ENCODE results near the gene TIAM1. TPM values are rescaled to one million over a fixed set of nuclear protein-coding genes. Genes with fewer than 3 reads are reported as not detected.

Gene TIAM1
- total RNA-seq, 6 donors from 2014 or later: 13.4 to 32.1 (median 19.5) TPM

GRCh38 chr21:31264574-31264973, 79.5 kb downstream of the TIAM1 start:
- 90 to 95% methylated on average over 6 of the region's 6 CpGs for WGBS, 2 donors
- H3K27ac ChIP-seq: no peak overlapping the region
- no peak overlapping the region for H3K4me3 ChIP-seq
- DNase-seq (no peak), ATAC-seq (ENCODE audit: low FRiP score in 2 of 2) (no peak)
- H3K36me3 ChIP-seq: no peaks in the 10 kb centered on the region
- no peaks in the 10 kb centered on the region for H3K4me1 ChIP-seq
- H3K9me3 ChIP-seq: no peaks in the 10 kb centered on the region
- TF ChIP-seq POLR2AphosphoS5 (IDR thresholded peaks at IDR 0.05): no peak
- no peak for TF ChIP-seq EP300 (IDR thresholded peaks at IDR 0.05)
- no peak for TF ChIP-seq CTCF (IDR thresholded peaks at IDR 0.05)
- TF ChIP-seq POLR2A (IDR thresholded peaks at IDR 0.05): no peak
- H3K27me3 ChIP-seq: no peaks in the 10 kb centered on the region

GRCh38 chr21:31262728-31263127, 81.3 kb downstream of the TIAM1 start:
- Histone ChIP-seq H3K4me3 (no peak overlapping the region), H3K27me3 (no peaks in the 10 kb centered on the region), H3K9me3 (no peaks in the 10 kb centered on the region), H3K27ac (no peak overlapping the region), H3K36me3 (no peaks in the 10 kb centered on the region), H3K4me1 (no peaks in the 10 kb centered on the region)
- WGBS, 2 donors: 90 to 93% methylated on average over 4 of the region's 4 CpGs
- DNase-seq (no peak), ATAC-seq (ENCODE audit: low FRiP score in 2 of 2) (peak in 1 of 2 donors; percentile 68)
- TF ChIP-seq POLR2AphosphoS5 (IDR thresholded peaks at IDR 0.05): no peak
- no peak for TF ChIP-seq POLR2A (IDR thresholded peaks at IDR 0.05)
- TF ChIP-seq EP300 (IDR thresholded peaks at IDR 0.05): no peak
- TF ChIP-seq CTCF (IDR thresholded peaks at IDR 0.05): no peak

- Histone ChIP-seq H3K27ac (no peak overlapping the region), H3K36me3 (no peaks in the 10 kb centered on the region), H3K4me3 (no peak overlapping the region), H3K4me1 (no peaks in the 10 kb centered on the region), H3K27me3 (no peaks in the 10 kb centered on the region), H3K9me3 (no peaks in the 10 kb centered on the region)
- WGBS, 2 donors: 92 to 95% methylated on average over 6 to 8 of the region's 8 CpGs
- TF ChIP-seq EP300 (IDR thresholded peaks at IDR 0.05) (no peak), POLR2A (IDR thresholded peaks at IDR 0.05) (no peak), POLR2AphosphoS5 (IDR thresholded peaks at IDR 0.05) (no peak), CTCF (IDR thresholded peaks at IDR 0.05) (no peak)
- ATAC-seq (ENCODE audit: low FRiP score in 2 of 2) (no peak), DNase-seq (no peak)
Measured at GRCh38 chr21:31261759-31262158, 82.3 kb downstream of the TIAM1 start.

- Histone ChIP-seq H3K27ac (no peak overlapping the region), H3K9me3 (no peaks in the 10 kb centered on the region), H3K4me3 (no peak overlapping the region), H3K27me3 (no peaks in the 10 kb centered on the region), H3K4me1 (no peaks in the 10 kb centered on the region), H3K36me3 (no peaks in the 10 kb centered on the region)
- TF ChIP-seq EP300 (IDR thresholded peaks at IDR 0.05) (no peak), CTCF (IDR thresholded peaks at IDR 0.05) (no peak), POLR2A (IDR thresholded peaks at IDR 0.05) (no peak), POLR2AphosphoS5 (IDR thresholded peaks at IDR 0.05) (no peak)
- no peak for DNase-seq
- WGBS, 2 donors: 62 to 64% methylated on average over 4 of the region's 4 CpGs
- ATAC-seq (ENCODE audit: low FRiP score in 2 of 2): no peak
Measured at GRCh38 chr21:31260790-31261189, 83.3 kb downstream of the TIAM1 start.

GRCh38 chr21:31258073-31258472, 86.0 kb downstream of the TIAM1 start:
- TF ChIP-seq POLR2AphosphoS5 (IDR thresholded peaks at IDR 0.05) (no peak), EP300 (IDR thresholded peaks at IDR 0.05) (no peak), CTCF (IDR thresholded peaks at IDR 0.05) (no peak), POLR2A (IDR thresholded peaks at IDR 0.05) (no peak)
- no peaks in the 10 kb centered on the region for H3K27me3 ChIP-seq
- WGBS, 2 donors: 63 to 74% methylated on average over 4 of the region's 4 CpGs

More at GRCh38 chr21:31258073-31258472, 86.0 kb downstream of the TIAM1 start:
- H3K36me3 ChIP-seq: no peaks in the 10 kb centered on the region
- no peak for DNase-seq
- no peak overlapping the region for H3K4me3 ChIP-seq
- H3K4me1 ChIP-seq: no peaks in the 10 kb centered on the region
- no peak for ATAC-seq (ENCODE audit: low FRiP score in 2 of 2)
- no peaks in the 10 kb centered on the region for H3K9me3 ChIP-seq
- no peak overlapping the region for H3K27ac ChIP-seq
